Choroid plexus epithelial cell (primary cell): ENCODE data around the gene MYO3A.

ENCODE experiments used
- DNase-seq: peaks from one replicate; pipeline ENCODE4 v3.0.0-alpha.2; 2010; ENCODE audit warnings: low read depth
- H3K4me3 ChIP-seq: 2 replicates; pipeline ENCODE4 v1.5.1; 2011; ENCODE audit warnings: low read depth, mild to moderate bottlenecking, control low read depth, low read length, moderate library complexity
- CTCF ChIP-seq: conservative IDR thresholded peaks from 2 replicates; pipeline ENCODE4 v1.5.1; 2011; ENCODE audit warnings: low read depth, mild to moderate bottlenecking, control low read depth, inconsistent platforms, low read length, moderate library complexity

Gene MYO3A

GRCh38 chr10:26216585-26217395, 282.8 kb downstream of the MYO3A start, which contains the start of gene GAD2:
GAD2 (plus strand) TSS chr10:26216774; CDS start chr10:26216810, 36 bp downstream.
- no peak within 1 kb of the TSS for H3K4me3 ChIP-seq
- no peak for DNase-seq
- TF ChIP-seq CTCF, result no peak

- TF ChIP-seq CTCF, result no peak
- H3K4me3 ChIP-seq, result no peak overlapping the region
- no peak for DNase-seq
Observed at GRCh38 chr10:26217396-26218086, 283.5 kb downstream of the MYO3A start.

GRCh38 chr10:26219676-26220075, 285.6 kb downstream of the MYO3A start:
- no peak for TF ChIP-seq CTCF
- H3K4me3 ChIP-seq, result no peak overlapping the region
- DNase-seq, result no peak

GRCh38 chr10:26220901-26221300, 286.9 kb downstream of the MYO3A start:
- H3K4me3 ChIP-seq, result no peak overlapping the region
- no peak for DNase-seq
- TF ChIP-seq CTCF, result no peak

- TF ChIP-seq CTCF, result no peak
- no peak for DNase-seq
- H3K4me3 ChIP-seq, result no peak overlapping the region
Observed at GRCh38 chr10:26221541-26221940, 287.5 kb downstream of the MYO3A start.

- no peak for TF ChIP-seq CTCF
- no peak for DNase-seq
- H3K4me3 ChIP-seq, result no peak overlapping the region
Observed at GRCh38 chr10:26222563-26222962, 288.5 kb downstream of the MYO3A start.
